SU-DHL-6 (cell line): ENCODE data around the gene HOXA3.
A peak's percentile ranks its signal among the peaks of the same experiment; 100 is the strongest.

Source experiments
- H2AFZ ChIP-seq: fragments of 200-600 bp; sonication (generic); 2 replicates; pipeline ENCODE4 v1.6.1; 2014; ENCODE audit warnings: low read depth, mild to moderate bottlenecking, moderate library complexity, mixed read lengths, antibody characterized with exemption, low read length; ENCODE audit not compliant: severe bottlenecking
- H3F3A ChIP-seq: fragments of 200-600 bp; shearing (Covaris generic); 2 replicates; pipeline ENCODE4 v1.6.0; 2016; ENCODE audit warnings: antibody characterized with exemption, mild to moderate bottlenecking; ENCODE audit not compliant: insufficient read depth
- H3K27ac ChIP-seq: fragments of 200-600 bp; sonication (generic); 2 replicates; pipeline ENCODE4 v1.5.1; 2016; ENCODE audit warnings: low read depth, mild to moderate bottlenecking, low read length, moderate library complexity, mixed read lengths
- H3K27me3 ChIP-seq: fragments of 200-600 bp; sonication (generic), shearing (Covaris generic); 2 replicates; pipeline ENCODE4 v1.6.0; 2014; ENCODE audit warnings: mild to moderate bottlenecking, low read length
- H3K36me3 ChIP-seq: fragments of 200-600 bp; sonication (generic); 2 replicates; pipeline ENCODE4 v1.6.1; 2014; ENCODE audit warnings: mild to moderate bottlenecking, low read length, mixed read lengths
- H3K4me2 ChIP-seq: fragments of 300-600, 200-600 bp; shearing (Covaris generic), sonication (generic); 2 replicates; pipeline ENCODE4 v1.6.0; 2014; ENCODE audit warnings: low read length, low read depth, mild to moderate bottlenecking; ENCODE audit not compliant: poor library complexity, severe bottlenecking
- H3K4me3 ChIP-seq: fragments of 200-600 bp; sonication (generic); 2 replicates; pipeline ENCODE4 v1.5.1; 2014; ENCODE audit warnings: antibody characterized with exemption, low read length, mild to moderate bottlenecking, mixed read lengths; ENCODE audit not compliant: insufficient read depth, poor library complexity, severe bottlenecking
- H3K79me2 ChIP-seq: fragments of 200-600 bp; sonication (generic); 2 replicates; pipeline ENCODE4 v1.6.1; 2014; ENCODE audit warnings: mild to moderate bottlenecking, low read length, moderate library complexity; ENCODE audit not compliant: insufficient read depth
- H3K9ac ChIP-seq: fragments of 200-600 bp; sonication (generic); 2 replicates; pipeline ENCODE4 v1.7.0; 2014; ENCODE audit warnings: mild to moderate bottlenecking, low read length
- H3K9me2 ChIP-seq: fragments of 200-600 bp; sonication (generic); replicated peaks from 2 replicates; pipeline ENCODE4 v1.6.1; 2014; ENCODE audit warnings: low read length; ENCODE audit not compliant: insufficient read depth
- H3K9me3 ChIP-seq: fragments of 200-600 bp; sonication (generic); 2 replicates; pipeline ENCODE4 v1.6.1; 2014; ENCODE audit warnings: low read length, mixed read lengths; ENCODE audit not compliant: insufficient read depth
- H4K20me1 ChIP-seq: fragments of 200-600 bp; sonication (generic); 2 replicates; pipeline ENCODE4 v1.6.1; 2014; ENCODE audit warnings: low read depth, mild to moderate bottlenecking, antibody characterized with exemption, low read length, moderate library complexity, mixed read lengths
- EZH2phosphoT487 ChIP-seq: fragments of 200-600 bp; sonication (generic), shearing (Covaris generic); conservative IDR thresholded peaks from 2 replicates; pipeline ENCODE4 v1.6.1; 2018; ENCODE audit warnings: mild to moderate bottlenecking, antibody characterized with exemption, low read length, moderate library complexity, mixed read lengths
- TF ChIP-seq, protein P1 (sequence below): fragments of 200-600 bp; sonication (generic); IDR thresholded peaks from one replicate; pipeline ENCODE4 v1.5.1; 2017; ENCODE audit warnings: antibody characterized with exemption, mild to moderate bottlenecking, low read length, moderate library complexity; ENCODE audit not compliant: insufficient read depth, poor library complexity, severe bottlenecking

The HOXA3 gene

DNA sequence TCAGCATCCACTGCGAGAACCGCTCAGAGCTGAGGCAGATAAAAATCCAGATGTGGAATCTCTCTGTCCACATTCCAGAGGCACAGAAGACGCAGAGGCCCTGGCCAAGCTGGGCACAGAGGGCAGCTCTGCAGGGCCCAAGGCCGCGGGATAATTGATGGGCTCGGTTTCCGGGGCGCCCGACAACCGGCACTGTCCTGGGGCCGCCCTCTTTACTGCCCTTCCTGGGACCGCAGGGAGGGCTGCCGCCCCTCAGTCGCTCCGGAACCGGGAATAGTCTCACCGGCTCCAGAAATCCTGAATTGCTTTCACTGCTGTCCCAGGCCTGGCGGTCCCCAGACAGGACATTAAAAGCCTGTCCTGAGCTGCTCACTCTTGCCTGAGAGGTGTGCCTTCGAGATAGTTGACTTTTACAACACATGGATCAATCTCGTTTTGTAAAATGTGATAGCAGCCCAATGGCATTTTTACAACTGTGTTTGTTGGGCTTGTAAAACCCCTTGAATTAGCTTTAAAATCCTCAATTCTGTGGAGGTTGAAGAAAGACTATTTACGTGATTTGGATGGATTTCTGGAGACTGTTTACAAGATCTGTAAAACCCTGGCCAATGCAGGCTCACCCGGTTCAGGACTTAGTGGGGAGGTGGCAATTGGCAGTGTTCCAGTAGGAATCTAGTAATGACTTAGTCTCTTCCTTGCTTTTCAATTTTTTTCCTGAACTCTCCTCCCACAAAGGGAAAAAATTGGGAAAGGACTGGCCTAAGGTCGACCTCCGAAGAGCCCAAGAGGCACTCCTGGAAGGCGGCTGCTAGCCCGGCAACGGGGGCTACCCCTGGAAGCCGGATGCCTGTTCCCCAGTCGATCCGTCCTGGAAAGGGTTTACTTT, 3.4 kb downstream of the HOXA3 start:
- Histone ChIP-seq H3K4me2 (peak overlapping the region; percentile 73), H3K27me3 (no peaks in the 10 kb centered on the region), H3K9ac (peak overlapping the region; percentile 75), H3K9me2 (no peaks in the 10 kb centered on the region), H3K27ac (no peak overlapping the region), H4K20me1 (no peaks in the 10 kb centered on the region), H3K79me2 (peaks cover 15% of the 10 kb centered on the region; the same call in 1 of the 2 replicates), H3K9me3 (no peaks in the 10 kb centered on the region), H2AFZ (no peak overlapping the region), H3K4me3 (peak overlapping the region; percentile 62), H3F3A (peaks cover 4% of the 10 kb centered on the region; the same call in 1 of the 2 replicates), H3K36me3 (no peaks in the 10 kb centered on the region)
- TF ChIP-seq EZH2phosphoT487 = no peak
- TF ChIP-seq, protein P1, sequence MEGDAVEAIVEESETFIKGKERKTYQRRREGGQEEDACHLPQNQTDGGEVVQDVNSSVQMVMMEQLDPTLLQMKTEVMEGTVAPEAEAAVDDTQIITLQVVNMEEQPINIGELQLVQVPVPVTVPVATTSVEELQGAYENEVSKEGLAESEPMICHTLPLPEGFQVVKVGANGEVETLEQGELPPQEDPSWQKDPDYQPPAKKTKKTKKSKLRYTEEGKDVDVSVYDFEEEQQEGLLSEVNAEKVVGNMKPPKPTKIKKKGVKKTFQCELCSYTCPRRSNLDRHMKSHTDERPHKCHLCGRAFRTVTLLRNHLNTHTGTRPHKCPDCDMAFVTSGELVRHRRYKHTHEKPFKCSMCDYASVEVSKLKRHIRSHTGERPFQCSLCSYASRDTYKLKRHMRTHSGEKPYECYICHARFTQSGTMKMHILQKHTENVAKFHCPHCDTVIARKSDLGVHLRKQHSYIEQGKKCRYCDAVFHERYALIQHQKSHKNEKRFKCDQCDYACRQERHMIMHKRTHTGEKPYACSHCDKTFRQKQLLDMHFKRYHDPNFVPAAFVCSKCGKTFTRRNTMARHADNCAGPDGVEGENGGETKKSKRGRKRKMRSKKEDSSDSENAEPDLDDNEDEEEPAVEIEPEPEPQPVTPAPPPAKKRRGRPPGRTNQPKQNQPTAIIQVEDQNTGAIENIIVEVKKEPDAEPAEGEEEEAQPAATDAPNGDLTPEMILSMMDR = no peak

DNA sequence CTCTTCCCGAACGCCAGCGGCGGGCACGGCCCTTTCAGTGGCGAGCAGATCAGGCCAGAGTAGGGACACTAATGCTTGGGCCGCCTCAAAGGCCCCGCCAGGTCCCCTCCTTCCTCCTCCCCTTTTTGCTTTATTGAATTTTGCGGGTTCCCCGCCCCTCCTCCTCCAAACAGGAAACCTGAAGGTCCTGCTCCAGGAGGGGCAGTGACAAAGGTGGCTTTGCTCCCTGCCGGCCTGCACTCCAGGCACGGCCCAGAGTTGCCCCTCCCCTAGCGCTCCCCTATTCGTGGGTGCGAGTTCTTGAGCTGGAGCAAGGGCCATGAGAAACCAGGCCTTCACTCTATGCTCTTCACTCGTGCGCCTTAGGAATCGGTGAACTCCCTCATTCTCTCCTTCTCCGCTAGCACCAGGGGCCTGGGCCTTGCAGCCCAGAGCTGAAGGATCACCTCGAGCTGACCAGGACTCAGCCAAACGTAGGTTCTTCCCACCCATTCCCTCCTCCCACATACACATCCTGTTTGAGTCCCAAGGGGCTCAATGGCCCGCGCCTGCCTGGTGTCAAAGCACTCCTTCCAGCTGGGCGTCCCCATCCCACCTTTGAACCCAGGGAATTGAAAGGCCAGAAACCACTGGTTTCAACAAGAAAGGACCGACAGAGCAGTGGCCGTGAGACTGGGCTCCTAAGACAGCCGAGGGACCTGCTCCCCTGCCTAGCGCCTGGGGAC, 4.2 kb downstream of the HOXA3 start:
- no peaks in the 10 kb centered on the region for H3K9me2 ChIP-seq
- TF ChIP-seq EZH2phosphoT487 = no peak
- TF ChIP-seq, protein P1 = no peak
- H3K27ac ChIP-seq = no peak overlapping the region
- H3K4me2 ChIP-seq = peak overlapping the region; percentile 73
- H3K9ac ChIP-seq = peak overlapping the region; percentile 6; the same call in 1 of the 2 replicates
- no peaks in the 10 kb centered on the region for H4K20me1 ChIP-seq
- no peak overlapping the region for H2AFZ ChIP-seq
- no peak overlapping the region for H3K4me3 ChIP-seq
- H3K36me3 ChIP-seq = no peaks in the 10 kb centered on the region
- peaks cover 15% of the 10 kb centered on the region; the same call in 1 of the 2 replicates for H3K79me2 ChIP-seq
- H3K27me3 ChIP-seq = no peaks in the 10 kb centered on the region
- no peaks in the 10 kb centered on the region for H3F3A ChIP-seq
- no peaks in the 10 kb centered on the region for H3K9me3 ChIP-seq

DNA sequence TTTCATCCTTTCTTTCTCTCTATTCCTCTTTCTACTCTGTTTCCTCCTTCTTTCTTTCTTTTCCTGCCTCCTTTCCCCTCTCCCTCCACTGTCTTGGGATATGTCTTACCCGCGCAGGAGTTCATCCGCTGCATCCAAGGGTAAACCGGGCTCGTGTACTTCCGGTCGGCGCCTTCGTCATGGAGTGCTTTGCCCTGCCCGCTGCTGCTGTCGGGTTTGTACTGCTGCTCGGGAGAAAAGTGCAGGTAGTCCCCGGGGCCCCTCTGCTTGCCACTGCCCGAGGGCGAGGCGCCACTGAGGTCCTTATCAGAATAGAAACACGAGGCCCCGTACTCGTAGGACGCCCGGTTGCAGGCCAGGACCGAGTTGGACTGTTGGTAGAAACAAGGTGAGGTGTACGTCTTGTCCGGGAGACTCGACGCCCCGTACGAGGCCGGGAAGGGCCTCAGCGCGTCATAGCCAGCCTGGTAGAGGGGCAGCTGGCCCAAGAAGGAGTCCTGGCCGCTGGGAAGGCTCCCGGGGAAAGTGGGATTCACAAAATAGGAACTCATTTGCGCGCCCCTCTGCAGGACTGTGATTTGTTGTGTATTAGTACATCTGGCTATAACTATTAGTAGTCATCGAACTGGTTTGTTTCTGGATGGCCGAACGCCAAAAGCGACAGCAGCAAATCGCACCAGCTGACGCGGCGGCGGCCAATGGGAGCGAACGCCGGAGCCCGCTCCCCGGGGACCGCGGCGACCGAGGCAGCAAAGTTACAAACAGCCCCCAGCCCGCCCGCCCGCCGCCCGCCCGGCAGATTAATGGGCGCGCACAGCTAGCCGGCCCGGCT, 5.0 kb downstream of the HOXA3 start, which contains the start of gene HOXA6:
TSS of gene HOXA6 (minus strand) at position 576 of the 832 bp plus-strand sequence. CDS start at position 551, 25 bp downstream.
- Histone ChIP-seq H3K79me2 (peaks cover 15% of the 10 kb centered on the region; the same call in 1 of the 2 replicates), H4K20me1 (no peaks in the 10 kb centered on the region), H3K9me2 (no peaks in the 10 kb centered on the region), H3K27me3 (no peaks in the 10 kb centered on the region), H3K9me3 (no peaks in the 10 kb centered on the region), H3K4me3 (no peak within 1 kb of the TSS), H3K36me3 (no peaks in the 10 kb centered on the region), H3K27ac (no peak within 1 kb of the TSS), H3F3A (no peaks in the 10 kb centered on the region), H3K4me2 (peak within 1 kb of the TSS; percentile 73), H2AFZ (no peak within 1 kb of the TSS), H3K9ac (peak within 1 kb of the TSS; percentile 6; the same call in 1 of the 2 replicates)
- no peak for TF ChIP-seq EZH2phosphoT487
- TF ChIP-seq, protein P1 = no peak
